ENCODE data around the gene F13A1.

The F13A1 gene

DNA sequence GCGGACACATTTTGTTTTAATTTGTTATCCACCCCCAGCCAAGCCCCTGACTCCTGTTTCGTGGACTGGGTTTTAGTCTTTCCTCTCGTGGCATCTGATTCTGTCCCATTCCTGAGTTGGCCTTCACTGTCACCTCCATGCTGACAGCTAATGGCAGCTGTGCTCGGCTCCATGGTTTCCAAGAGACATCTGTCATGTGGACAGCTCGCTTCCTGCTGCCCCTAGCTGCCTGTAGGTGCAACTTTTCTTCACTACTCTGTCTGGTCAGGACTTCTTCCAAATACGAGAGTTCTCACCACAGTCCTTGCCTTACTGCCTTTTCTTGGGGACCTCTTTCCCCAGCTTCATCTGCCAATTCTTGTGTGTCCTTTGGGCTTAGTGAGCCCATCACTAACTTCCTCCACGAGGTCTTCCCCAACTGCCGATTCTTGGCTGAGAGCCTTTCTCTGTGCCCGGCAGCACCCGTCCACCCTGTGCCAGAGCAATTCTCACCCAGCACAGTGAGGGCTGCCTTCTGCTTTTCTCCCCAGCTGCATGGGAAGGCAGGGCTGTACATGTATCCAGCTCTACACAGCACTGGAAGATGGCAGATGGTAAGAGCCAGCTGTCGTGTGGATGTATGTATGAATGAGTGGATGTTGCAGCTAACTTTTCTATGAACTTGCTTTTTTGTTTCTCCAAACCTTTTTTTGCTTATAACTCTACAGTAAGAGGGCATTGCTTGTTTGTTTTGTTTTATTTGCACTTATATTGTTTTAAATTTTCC, 140.4 kb downstream of the F13A1 start:
- no peak for DNase-seq

DNA sequence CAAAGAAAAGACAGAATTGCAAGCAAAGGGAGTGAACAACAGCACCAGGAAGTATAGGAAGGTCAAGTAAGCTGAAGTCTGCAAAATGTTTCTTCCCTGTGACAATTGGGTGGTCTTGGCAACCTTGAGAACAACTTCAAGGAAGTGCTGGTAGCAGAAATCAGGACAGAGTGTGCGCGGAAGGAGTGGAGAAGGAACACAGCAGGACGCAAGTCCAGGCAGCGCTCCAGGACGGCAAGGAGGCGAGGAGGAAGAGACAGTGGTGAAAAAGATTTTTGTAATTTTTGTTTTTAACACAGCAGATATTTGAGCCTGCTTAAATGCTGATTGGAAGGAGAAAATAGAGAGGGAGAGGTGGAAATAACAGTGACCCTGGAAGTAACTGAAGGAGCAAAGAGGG, 141.7 kb downstream of the F13A1 start:
- no peak for DNase-seq

DNA sequence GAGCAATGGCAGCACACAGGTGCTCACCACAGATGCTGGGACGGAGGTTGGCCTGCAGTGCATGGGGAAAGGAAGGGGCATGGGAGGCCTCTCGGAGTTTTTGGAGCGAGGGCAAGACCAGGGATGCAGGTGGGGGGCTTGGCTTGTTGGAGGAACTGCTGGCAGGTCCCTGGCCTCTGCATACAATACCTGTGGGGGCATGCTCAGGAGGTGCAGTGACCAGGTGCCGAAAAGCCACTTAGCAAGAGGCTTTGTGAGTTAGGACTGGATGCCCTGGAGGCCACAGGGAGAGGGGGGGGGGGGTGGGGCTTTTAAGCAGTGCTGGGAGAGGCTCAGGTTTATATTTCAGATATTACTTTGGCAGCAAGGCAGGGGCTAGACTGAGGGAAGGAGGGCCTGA, 142.7 kb downstream of the F13A1 start:
- DNase-seq: no peak

DNA sequence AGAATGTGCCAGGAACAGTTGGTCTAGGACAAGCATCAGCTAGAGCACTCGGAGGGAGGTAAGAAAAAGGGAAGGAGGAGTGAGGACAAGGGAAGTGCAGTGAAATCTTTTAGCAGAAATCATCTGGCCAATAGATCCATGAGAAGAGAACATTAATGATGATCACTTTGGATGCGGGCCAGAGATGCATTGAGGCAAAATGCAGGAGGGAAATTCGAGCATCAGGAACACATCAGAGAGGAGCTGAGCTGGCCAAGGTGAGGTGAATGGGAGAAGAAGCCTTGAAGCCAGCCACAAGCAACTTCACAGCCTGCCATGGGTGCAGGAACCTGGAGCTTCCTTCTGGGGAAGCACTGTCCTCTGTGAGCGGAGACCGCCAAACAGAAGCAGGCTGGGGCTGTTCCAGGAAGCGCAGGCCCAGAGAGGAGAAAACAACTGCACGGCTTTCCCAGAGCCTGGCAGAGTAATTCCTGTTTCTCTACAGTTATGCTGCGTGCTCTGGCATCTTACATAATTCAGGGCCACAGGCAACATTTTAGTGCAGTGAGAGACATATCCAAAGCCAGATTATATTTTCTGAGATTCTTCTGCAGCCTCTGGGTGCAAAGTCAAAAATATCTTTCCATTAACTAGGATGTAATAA, 143.8 kb downstream of the F13A1 start:
- no peak for DNase-seq

DNA sequence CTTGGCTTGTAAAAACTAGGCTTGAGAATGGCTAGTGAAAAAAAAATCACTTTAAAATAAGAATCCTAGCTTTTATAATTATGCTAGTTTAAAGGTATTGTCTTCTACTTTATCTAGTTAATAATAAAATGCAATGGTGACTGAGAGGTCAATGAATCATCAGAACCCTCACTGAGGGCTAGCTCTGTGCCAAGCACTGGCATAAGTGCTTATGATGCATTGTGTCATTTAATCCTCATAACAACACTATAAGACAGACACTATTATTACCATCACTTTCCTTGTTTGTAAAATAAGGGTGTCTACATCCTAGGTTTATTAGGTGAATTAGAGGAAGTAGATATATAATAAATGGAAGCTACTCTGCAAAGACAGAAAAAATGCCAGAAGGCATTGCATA, 144.3 kb downstream of the F13A1 start:
- no peak for DNase-seq

DNA sequence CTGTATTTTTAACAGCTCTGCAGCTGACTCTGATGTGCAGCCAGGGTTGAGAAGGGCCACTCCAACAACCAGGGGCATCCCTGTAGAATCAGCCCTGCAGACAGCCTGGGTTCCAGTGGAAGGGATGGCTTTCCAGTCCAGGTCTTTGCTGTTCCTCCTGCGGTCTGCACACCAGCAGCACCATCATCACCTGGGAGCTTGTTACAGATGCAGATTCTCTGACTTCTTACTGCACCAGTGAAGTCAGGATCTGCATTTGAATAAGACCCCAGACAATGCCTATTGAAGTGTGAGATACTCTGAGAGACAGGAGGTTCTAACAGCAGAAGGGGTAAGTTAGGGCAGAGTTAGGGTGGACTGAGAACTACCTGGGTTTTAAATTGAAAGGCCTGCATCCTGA, 151.3 kb downstream of the F13A1 start:
- no peak for DNase-seq

DNA sequence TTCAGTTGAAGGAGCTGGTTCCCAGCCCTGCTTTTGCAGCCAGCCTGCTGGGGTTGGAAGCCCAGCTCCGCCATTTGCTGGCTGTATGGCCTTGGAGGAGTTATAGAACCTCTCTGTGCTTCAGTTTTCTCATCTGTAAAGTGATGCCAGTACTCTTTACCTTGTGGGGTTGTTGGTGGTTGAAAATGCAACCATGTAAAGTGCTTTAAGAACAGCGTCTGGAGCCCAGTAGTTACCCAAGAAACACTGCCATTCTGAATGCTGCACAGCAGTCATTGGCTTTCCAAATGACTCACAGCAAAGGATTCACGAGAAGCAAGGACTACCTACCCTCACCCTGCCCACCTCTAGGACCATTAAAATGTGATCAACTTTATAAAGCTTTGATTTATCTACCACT, 154.4 kb downstream of the F13A1 start:
- DNase-seq: no peak

DNA sequence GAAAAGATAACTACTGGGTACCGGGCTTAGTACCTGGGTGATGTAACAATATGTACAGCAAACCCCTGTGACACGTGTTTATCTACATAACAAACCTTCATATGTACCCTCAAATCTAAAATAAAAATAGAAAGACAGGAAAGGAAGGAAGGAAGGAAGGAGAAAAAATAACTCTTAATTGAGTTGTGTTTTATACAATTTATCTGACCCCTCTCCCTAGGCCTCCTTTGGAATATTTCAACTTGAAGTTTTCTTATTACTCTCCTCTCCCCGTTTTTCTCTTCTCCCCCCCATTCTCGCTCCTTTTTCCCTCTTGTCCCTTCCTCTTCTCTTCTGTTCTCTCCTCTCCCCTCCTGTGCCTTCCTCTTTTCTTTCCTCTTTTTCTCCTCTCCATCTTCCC, 156.1 kb downstream of the F13A1 start:
- DNase-seq: no peak

DNA sequence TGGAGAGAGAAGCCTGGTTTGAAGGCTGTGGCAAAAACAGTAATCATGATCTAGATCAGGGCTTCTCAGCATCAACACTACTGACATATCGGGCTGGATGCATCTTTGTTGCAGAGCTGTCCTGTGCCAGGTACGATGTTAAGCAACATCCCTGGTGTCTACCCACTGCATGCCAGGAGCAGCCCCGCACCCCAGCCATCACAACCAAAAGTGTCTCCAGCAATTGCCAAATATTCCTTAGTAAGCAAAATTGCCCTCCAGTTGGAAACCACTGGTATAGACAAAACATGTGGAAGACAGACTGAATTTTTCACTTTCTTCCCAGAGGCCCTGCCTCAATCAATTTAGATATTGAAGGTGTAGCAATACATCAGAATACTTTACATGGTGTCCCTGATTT, 166.1 kb downstream of the F13A1 start:
- DNase-seq: no peak

DNA sequence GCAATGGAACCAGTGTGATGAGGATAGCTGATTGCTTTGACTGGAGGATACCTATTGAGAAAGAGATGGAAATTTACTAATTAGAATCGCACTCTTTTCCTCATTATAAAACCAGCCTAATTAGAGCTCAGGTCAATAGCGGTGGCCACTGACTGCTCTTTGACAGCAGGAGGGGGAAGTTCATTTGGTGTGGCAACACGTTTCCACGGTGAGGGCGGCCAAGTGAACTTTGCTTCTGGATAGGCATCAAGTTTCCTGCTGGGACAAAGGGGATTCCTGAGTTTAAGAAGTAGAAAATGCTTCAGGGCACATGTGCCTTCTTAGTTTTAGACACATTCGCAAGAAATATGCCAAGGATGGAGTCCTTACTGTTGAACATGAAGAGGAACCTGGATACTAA, 168.4 kb downstream of the F13A1 start:
- no peak for DNase-seq

DNA sequence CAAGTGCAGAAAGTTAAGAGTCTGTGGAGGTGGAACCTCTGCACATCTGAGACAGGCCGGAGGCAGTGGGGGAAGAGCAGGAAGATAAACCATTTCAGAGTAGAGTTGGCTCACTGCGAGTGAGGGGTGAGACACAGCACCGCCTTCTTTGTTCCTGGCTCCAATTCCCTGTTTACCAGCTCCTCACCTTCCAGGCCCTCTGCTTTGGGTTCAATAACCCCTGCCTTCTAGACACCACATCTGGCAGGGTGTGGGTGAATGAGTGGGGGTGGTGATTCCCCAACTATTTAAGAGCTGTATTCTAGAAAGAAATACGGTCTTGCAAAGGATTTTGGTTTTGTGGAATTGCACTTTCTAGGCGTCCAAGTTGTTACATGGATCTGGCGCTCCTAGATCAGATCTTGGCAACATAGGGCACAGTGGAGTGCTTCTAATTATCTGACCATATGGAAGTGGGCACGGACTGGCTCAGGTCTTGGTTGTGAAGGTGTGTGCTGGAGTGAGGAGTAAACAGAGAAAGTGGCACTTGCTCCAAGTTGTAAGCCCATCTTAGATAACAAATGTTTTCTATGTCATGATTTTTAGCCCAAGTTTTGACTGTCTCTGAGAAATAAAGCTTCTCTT, 172.2 kb downstream of the F13A1 start:
- no peak for DNase-seq

DNA sequence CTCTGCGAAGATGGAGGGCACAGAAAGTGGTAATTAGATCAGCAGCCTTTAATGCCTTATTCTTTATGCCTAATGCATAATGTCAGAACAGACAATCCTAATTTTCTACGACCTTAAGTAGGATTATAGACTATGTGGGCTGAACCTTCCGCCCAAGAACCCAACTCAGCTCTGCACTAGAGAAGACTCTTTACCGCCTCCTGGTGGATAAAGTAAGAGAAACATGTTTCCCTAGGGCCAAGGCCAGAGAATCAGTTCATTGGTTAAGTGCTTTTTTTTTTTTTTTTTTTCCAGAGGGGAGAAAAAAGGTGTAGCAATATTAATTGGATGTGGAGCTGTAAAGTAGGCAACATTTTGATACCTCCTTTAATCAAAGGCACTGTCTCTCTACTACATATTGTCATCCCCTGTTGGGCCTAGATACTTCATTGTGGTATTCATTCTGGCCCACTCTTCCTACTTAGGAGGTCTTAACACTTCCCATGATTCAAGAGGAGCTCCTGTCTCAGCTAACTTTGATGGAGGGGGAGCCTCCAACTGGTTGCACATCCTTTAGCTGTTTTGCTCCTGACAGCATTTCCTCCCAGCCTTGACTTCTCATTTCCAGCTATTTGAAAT, 188.9 kb downstream of the F13A1 start:
- DNase-seq: no peak

DNA sequence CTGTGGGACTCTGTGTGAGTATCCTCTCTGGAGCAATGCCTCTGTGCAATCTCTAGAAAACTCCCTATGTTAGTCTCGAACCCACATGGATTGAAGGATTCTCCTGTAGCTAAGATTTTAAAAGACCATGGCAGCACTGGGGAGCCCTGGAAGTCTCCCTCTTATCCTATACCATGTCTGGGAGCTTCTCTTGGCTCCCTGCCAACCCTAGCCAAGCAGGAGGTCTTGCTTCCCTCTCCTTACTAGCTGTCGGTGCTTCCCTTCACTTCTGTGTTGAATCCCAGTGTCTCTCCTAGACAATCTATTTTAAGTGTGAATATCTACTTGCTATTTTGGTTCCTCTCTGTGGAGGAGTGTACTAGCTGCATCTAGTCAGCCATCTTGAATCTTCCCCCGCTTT, 195.0 kb downstream of the F13A1 start:
- no peak for DNase-seq

DNA sequence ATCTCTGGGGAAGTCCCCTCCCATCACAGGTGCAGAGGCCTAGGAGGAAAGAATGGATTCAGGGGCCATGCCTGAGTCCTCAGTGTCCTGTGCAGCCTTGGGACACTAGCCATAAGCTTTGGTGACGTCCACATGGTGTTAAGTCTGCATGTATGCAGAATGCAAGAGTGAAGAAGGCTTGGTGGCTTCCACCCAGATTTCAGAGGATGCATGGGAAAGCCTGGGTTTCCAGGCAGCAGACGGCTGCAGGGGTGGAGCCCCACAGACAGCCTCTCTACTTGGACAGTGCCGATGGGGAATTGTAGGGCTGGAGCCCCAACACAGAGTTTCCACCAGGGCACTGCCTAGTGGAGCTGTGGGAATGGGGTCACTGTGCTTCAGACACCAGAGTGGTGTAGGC, 196.7 kb downstream of the F13A1 start:
- DNase-seq: no peak

DNA sequence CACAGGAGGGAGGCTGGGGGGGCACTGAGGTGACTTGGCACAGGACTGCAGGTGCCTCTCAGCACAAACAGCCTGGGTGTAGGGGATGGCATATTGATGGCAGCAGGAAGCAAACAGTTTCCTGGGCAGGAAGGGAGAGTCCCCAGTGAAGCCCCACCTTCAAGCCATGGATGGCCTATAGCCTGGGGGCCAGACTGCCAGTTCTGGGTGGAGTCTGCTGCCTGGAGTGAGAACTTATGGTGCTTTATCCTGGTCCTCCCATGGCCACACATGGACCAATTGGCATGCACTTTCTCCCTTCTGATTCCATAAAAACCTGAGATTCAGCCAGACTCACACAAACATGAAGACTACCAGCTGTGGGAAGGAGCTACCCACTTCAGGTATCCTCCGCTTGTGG, 198.5 kb downstream of the F13A1 start:
- no peak for DNase-seq

DNA sequence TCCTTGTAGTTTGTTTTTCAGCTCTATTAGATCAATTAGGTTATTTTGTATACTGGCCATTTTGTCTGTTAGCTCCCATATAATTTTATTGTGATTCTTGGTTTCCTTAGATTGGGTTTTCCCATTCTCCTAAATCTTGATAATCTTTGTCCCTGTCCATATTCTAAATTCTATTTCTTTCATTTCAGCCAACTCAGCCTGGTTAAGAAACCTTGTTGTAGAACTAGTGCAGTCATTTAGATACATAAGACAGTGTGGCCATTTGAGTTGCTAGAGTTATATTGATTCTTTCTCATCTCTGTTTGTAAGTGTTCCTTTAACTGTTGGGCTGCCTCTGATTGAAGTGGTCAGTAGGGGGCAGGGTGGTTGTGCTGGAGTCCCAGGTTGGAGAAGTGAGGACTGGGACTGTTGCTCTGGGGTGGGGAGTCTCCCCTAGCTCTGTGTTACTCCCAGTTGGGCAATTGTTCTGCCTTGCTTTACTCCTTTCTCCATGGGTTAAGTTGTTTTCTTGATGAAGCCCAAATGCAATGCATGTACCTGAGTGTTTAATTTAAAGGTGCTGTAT, 214.9 kb downstream of the F13A1 start:
- DNase-seq: no peak
